Tibial artery (tissue), 4 donors: Measurements from ENCODE around the gene DMXL1.

Experiments
- DNase-seq, 2 donors: peaks; one replicate each; pipeline ENCODE4 v3.0.0-alpha.2; 2019
- H3K27ac ChIP-seq, 2 donors: fragments of 200-600 bp; sonication (generic) in 1 of 2; 1 replicate in 1 of 2; 2 replicates in 1 of 2; pipeline ENCODE4 v1.5.1; 2018 to 2019; ENCODE audit warnings: mild to moderate bottlenecking in 1 of 2
- H3K27me3 ChIP-seq, 2 donors: fragments of 200-600 bp; sonication (generic) in 1 of 2; one replicate each; pipeline versions ENCODE4 v1.5.1 to v1.6.0; 2016 to 2019
- H3K36me3 ChIP-seq, 3 donors: fragments of 200-600 bp; sonication (generic) in 2 of 3; one replicate each; pipeline ENCODE4 v1.5.1; 2016 to 2019; ENCODE audit warnings: mild to moderate bottlenecking in 2 of 3
- H3K4me1 ChIP-seq, 4 donors: fragments of 200-600 bp; sonication (generic) in 2 of 4; 1 replicate in 3 of 4; 2 replicates in 1 of 4; pipeline ENCODE4 v1.5.1; 2016 to 2019
- H3K4me3 ChIP-seq, 2 donors: fragments of 200-600 bp; sonication (generic) in 1 of 2; 1 replicate in 1 of 2; 2 replicates in 1 of 2; pipeline ENCODE4 v1.5.1; 2018 to 2019; ENCODE audit warnings: mild to moderate bottlenecking in 2 of 2
- H3K9me3 ChIP-seq, 3 donors: fragments of 200-600 bp; sonication (generic) in 1 of 3; one replicate each; pipeline ENCODE4 v1.5.1; 2016 to 2019
- CTCF ChIP-seq, 2 experiments: fragments of 200-600 bp in 1 of 2; fragments of 450-650 bp in 1 of 2; IDR thresholded peaks; one replicate each; pipeline ENCODE4 v1.5.1; 2017 to 2019; ENCODE audit warnings: antibody characterized with exemption in 2 of 2, mild to moderate bottlenecking in 1 of 2, moderate library complexity in 1 of 2
- intact Hi-C: fragments of 100-400 bp; cut with DNase I; formaldehyde crosslinking; loops from one replicate; pipeline ENCODE4 v1.15.0; 2023; ENCODE audit warnings: low total_unique reads

The DMXL1 gene

GRCh38 chr5:119217183-119217582, 146.3 kb downstream of the DMXL1 start:
- no peak for DNase-seq
- intact Hi-C loops, result no loop called here
- H3K36me3 ChIP-seq, result peaks cover 11 to 15% (median 11%) of the 10 kb centered on the region in 3 donors
- H3K4me1 ChIP-seq, result no peaks in the 10 kb centered on the region
- TF ChIP-seq CTCF (IDR thresholded peaks at IDR 0.05), result no peak
- H3K27ac ChIP-seq, result no peak overlapping the region
- no peak overlapping the region for H3K4me3 ChIP-seq
- H3K27me3 ChIP-seq, result no peaks in the 10 kb centered on the region
- no peaks in the 10 kb centered on the region for H3K9me3 ChIP-seq

- Histone ChIP-seq H3K27me3 (no peaks in the 10 kb centered on the region), H3K36me3 (peaks cover 11 to 23% (median 15%) of the 10 kb centered on the region in 3 donors), H3K9me3 (no peaks in the 10 kb centered on the region), H3K4me3 (no peak overlapping the region), H3K4me1 (no peaks in the 10 kb centered on the region), H3K27ac (no peak overlapping the region)
- DNase-seq, result no peak
- intact Hi-C loops, result no loop called here
- no peak for TF ChIP-seq CTCF (IDR thresholded peaks at IDR 0.05)
These were observed 148.2 kb downstream of the DMXL1 start for GRCh38 chr5:119218830-119219782.

DNA sequence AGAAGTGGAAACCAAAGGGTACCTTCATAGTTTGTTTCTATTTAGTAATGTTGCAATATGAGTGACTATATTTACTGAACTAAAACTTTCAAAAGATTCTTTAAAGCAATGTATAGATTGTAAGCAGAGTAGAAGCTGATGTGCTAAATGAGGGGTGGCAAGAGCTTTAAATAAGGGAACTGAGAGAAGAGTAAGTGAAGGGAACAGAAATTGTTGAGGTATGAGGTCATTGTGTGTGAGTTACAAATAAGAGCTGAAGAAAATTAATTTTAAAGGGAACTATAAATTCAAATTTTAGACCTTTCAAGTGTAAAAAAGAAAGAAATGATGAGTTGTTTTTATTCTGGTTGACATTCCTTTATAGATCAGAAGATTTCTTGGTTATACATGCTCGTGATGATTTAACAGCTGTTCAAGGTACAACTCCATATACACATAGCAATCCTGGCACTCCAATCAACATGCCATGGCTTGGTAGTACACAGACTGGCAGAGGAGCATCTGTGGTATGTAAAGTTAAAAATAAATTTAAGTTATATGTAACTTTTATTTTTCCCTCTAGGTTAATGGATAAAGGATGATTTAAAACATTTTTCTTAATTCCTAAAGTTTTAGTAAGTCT, 149.8 kb downstream of the DMXL1 start:
- Histone ChIP-seq H3K27me3 (no peaks in the 10 kb centered on the region), H3K36me3 (peaks cover 10 to 25% (median 15%) of the 10 kb centered on the region in 3 donors), H3K4me3 (no peak overlapping the region), H3K27ac (no peak overlapping the region), H3K4me1 (no peaks in the 10 kb centered on the region), H3K9me3 (no peaks in the 10 kb centered on the region)
- intact Hi-C loops, result no loop called here
- TF ChIP-seq CTCF (IDR thresholded peaks at IDR 0.05), result no peak
- DNase-seq, result no peak

DNA sequence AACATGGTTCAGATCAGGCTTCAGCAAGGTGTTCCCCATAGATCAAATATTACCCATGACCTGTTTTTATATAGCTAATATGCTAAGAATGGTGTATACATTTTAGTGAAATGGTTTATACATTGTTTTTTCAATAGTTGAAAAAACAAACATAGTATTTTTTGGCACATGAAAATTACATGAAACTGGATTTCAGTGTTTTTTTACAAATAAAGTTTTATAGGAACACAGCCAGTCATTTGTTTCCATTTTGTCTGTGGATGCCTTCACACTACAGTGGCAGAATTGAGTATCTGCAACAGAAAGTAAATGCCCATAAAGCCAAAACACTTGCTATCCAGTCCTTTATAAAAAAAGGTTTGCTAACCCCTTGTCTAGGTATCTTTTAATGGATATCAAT, 150.4 kb downstream of the DMXL1 start:
- Histone ChIP-seq H3K4me1 (no peaks in the 10 kb centered on the region), H3K36me3 (peaks cover 9 to 30% (median 22%) of the 10 kb centered on the region in 3 donors), H3K27ac (no peak overlapping the region), H3K27me3 (no peaks in the 10 kb centered on the region), H3K4me3 (no peak overlapping the region), H3K9me3 (no peaks in the 10 kb centered on the region)
- DNase-seq, result no peak
- intact Hi-C loops, result no loop called here
- no peak for TF ChIP-seq CTCF (IDR thresholded peaks at IDR 0.05)

DNA sequence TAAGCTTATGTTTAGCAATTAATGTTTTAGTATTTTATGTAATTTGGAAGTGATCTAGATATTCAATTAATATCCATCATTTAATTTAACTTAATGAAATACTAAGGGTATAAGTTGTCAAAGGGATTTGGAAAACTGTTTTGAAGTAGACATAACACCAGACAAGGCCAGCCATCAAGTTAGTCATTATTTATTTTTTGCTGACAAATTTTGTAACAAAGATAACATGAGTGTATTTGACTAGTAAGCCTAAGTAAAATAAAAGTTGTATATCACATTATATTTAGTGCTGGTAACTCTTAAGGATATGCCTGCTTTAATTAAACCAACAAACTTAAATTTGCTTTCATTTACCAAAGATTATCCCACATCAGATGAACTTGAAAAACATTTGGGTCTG, 159.1 kb downstream of the DMXL1 start:
- no peaks in the 10 kb centered on the region for H3K27me3 ChIP-seq
- no peaks in the 10 kb centered on the region for H3K4me1 ChIP-seq
- no peaks in the 10 kb centered on the region for H3K9me3 ChIP-seq
- H3K4me3 ChIP-seq, result no peak overlapping the region
- peaks cover 12 to 38% (median 27%) of the 10 kb centered on the region in 3 donors for H3K36me3 ChIP-seq
- no peak overlapping the region for H3K27ac ChIP-seq
- intact Hi-C loops, result no loop called here
- no peak for TF ChIP-seq CTCF (IDR thresholded peaks at IDR 0.05)
- DNase-seq, result no peak
